DOHH2 (cell line): ENCODE results near the gene STEAP1B.

Experiments
- H3F3A ChIP-seq: fragments of 200-600 bp; sonication (generic), shearing (Covaris generic); 2 replicates; pipeline ENCODE4 v1.6.0; 2016; ENCODE audit warnings: antibody characterized with exemption, mild to moderate bottlenecking; ENCODE audit not compliant: control insufficient read depth, insufficient read depth
- H3K27ac ChIP-seq: fragments of 200-600 bp; sonication (generic); 2 replicates; pipeline ENCODE4 v1.5.1; 2014; ENCODE audit warnings: low read depth, mild to moderate bottlenecking, low read length, moderate library complexity
- H3K27me3 ChIP-seq: fragments of 200-600 bp; sonication (generic); 2 replicates; pipeline ENCODE4 v1.6.1; 2014; ENCODE audit warnings: mild to moderate bottlenecking, low read length, mixed read lengths; ENCODE audit not compliant: control insufficient read depth
- H3K36me3 ChIP-seq: fragments of 200-600 bp; sonication (generic); 2 replicates; pipeline ENCODE4 v1.6.1; 2014; ENCODE audit warnings: mild to moderate bottlenecking, low read length, moderate library complexity, mixed read lengths; ENCODE audit not compliant: control insufficient read depth
- H3K4me1 ChIP-seq: fragments of 200-600 bp; sonication (generic); 2 replicates; pipeline ENCODE4 v1.6.1; 2014; ENCODE audit warnings: mild to moderate bottlenecking, low read length, mixed read lengths; ENCODE audit not compliant: control insufficient read depth
- H3K4me2 ChIP-seq: fragments of 200-600 bp; sonication (generic); 2 replicates; pipeline ENCODE4 v1.6.0; 2014; ENCODE audit warnings: mild to moderate bottlenecking, low read length, moderate library complexity
- H3K4me3 ChIP-seq: fragments of 200-600 bp; sonication (generic); 2 replicates; pipeline ENCODE4 v1.5.1; 2014; ENCODE audit warnings: mild to moderate bottlenecking, low read length, mixed read lengths
- H3K79me2 ChIP-seq: fragments of 200-600 bp; sonication (generic); 2 replicates; pipeline ENCODE4 v1.6.1; 2014; ENCODE audit warnings: mild to moderate bottlenecking, low read length, mixed read lengths; ENCODE audit not compliant: control insufficient read depth
- H3K9me2 ChIP-seq: fragments of 200-600 bp; sonication (generic); replicated peaks from 2 replicates; pipeline ENCODE4 v1.6.1; 2014; ENCODE audit warnings: mild to moderate bottlenecking, low read length, mixed read lengths; ENCODE audit not compliant: control insufficient read depth
- H3K9me3 ChIP-seq: fragments of 200-600 bp; sonication (generic); 2 replicates; pipeline ENCODE4 v1.6.1; 2014; ENCODE audit warnings: antibody characterized with exemption, low read length, mixed read lengths; ENCODE audit not compliant: control insufficient read depth, insufficient read depth
- H4K20me1 ChIP-seq: fragments of 200-600 bp; sonication (generic); 2 replicates; pipeline ENCODE4 v1.6.0; 2014; ENCODE audit warnings: low read depth, mild to moderate bottlenecking, antibody characterized with exemption, low read length, moderate library complexity; ENCODE audit not compliant: control insufficient read depth, insufficient read depth
- EZH2phosphoT487 ChIP-seq: fragments of 200-600 bp; sonication (generic); IDR thresholded peaks from 2 replicates; pipeline ENCODE4 v1.6.1; 2017; ENCODE audit warnings: borderline replicate concordance, mild to moderate bottlenecking, antibody characterized with exemption, low read length, moderate library complexity, mixed read lengths
- TF ChIP-seq, protein P1 (sequence below): fragments of 200-600 bp; sonication (generic); IDR thresholded peaks from one replicate; pipeline ENCODE4 v1.5.1; 2014; ENCODE audit warnings: antibody characterized with exemption, mild to moderate bottlenecking, low read depth, low read length; ENCODE audit not compliant: poor library complexity, severe bottlenecking

STEAP1B gene

GRCh38 chr7:22429386-22429785, 70.6 kb downstream of the STEAP1B start:
- Histone ChIP-seq H3K27ac (peak overlapping the region; percentile 32), H3K9me3 (no peaks in the 10 kb centered on the region), H3K9me2 (no peaks in the 10 kb centered on the region), H3K4me3 (no peak overlapping the region), H4K20me1 (no peaks in the 10 kb centered on the region), H3K36me3 (peaks cover 56% of the 10 kb centered on the region), H3K4me2 (no peak overlapping the region), H3K27me3 (no peaks in the 10 kb centered on the region), H3K79me2 (peaks cover 19% of the 10 kb centered on the region), H3F3A (peaks cover 56% of the 10 kb centered on the region), H3K4me1 (peaks cover 96% of the 10 kb centered on the region)
- no peak for TF ChIP-seq EZH2phosphoT487
- TF ChIP-seq, protein P1, sequence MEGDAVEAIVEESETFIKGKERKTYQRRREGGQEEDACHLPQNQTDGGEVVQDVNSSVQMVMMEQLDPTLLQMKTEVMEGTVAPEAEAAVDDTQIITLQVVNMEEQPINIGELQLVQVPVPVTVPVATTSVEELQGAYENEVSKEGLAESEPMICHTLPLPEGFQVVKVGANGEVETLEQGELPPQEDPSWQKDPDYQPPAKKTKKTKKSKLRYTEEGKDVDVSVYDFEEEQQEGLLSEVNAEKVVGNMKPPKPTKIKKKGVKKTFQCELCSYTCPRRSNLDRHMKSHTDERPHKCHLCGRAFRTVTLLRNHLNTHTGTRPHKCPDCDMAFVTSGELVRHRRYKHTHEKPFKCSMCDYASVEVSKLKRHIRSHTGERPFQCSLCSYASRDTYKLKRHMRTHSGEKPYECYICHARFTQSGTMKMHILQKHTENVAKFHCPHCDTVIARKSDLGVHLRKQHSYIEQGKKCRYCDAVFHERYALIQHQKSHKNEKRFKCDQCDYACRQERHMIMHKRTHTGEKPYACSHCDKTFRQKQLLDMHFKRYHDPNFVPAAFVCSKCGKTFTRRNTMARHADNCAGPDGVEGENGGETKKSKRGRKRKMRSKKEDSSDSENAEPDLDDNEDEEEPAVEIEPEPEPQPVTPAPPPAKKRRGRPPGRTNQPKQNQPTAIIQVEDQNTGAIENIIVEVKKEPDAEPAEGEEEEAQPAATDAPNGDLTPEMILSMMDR = no peak

DNA sequence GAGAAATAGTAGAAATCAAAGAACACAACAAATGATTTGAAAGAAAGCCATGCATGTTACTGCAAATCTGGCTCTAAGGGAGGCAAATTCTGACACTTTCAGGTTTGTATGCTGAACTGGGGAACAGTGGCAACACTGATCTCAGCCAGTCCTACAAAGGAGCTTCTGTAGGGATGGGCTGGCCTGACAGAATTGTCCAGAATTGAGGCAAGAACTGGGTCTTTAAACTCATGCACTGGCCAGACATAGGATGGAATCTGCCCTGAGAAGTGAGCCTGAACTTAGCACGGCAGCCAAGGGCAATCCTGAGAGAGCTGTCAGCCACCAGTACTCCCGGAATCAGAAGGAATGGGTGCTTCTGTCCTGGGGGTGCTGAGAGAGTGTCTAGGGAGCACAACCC, 72.1 kb downstream of the STEAP1B start:
- Histone ChIP-seq H3K4me1 (peaks cover 96% of the 10 kb centered on the region), H3K4me2 (peak overlapping the region; percentile 68)

GRCh38 chr7:22427104-22427503, 72.9 kb downstream of the STEAP1B start:
- Histone ChIP-seq H3F3A (peaks cover 65% of the 10 kb centered on the region), H3K79me2 (peaks cover 19% of the 10 kb centered on the region), H4K20me1 (no peaks in the 10 kb centered on the region), H3K4me1 (peaks cover 97% of the 10 kb centered on the region), H3K9me3 (no peaks in the 10 kb centered on the region), H3K9me2 (no peaks in the 10 kb centered on the region), H3K4me3 (peak overlapping the region; percentile 46), H3K4me2 (peak overlapping the region; percentile 68), H3K27me3 (no peaks in the 10 kb centered on the region), H3K27ac (peak overlapping the region; percentile 97), H3K36me3 (peaks cover 44% of the 10 kb centered on the region)
- TF ChIP-seq, protein P1 = no peak
- TF ChIP-seq EZH2phosphoT487 = no peak

More for the DNA sequence above, 72.1 kb downstream of the STEAP1B start:
- no peaks in the 10 kb centered on the region for H4K20me1 ChIP-seq
- no peaks in the 10 kb centered on the region for H3K9me2 ChIP-seq
- peak overlapping the region; percentile 46 for H3K4me3 ChIP-seq
- H3K27ac ChIP-seq = peak overlapping the region; percentile 97
- H3K27me3 ChIP-seq = no peaks in the 10 kb centered on the region
- no peaks in the 10 kb centered on the region for H3K9me3 ChIP-seq
- H3K36me3 ChIP-seq = peaks cover 48% of the 10 kb centered on the region
- H3K79me2 ChIP-seq = peaks cover 19% of the 10 kb centered on the region
- TF ChIP-seq, protein P1 = no peak
- TF ChIP-seq EZH2phosphoT487 = no peak
- H3F3A ChIP-seq = peaks cover 65% of the 10 kb centered on the region
